Measurements from ENCODE around the gene SLC12A3.

- TF ChIP-seq ESRRA (CRISPR knock-in tag; IDR thresholded peaks at IDR 0.05; ENCODE audit: borderline replicate concordance) (no peak), FOXK1 (CRISPR knock-in tag; IDR thresholded peaks at IDR 0.05) (no peak), ATF1 (CRISPR knock-in tag; IDR thresholded peaks at IDR 0.05) (no peak), MYBL2 (CRISPR knock-in tag; IDR thresholded peaks at IDR 0.05) (no peak), CTCF (IDR thresholded peaks at IDR 0.05) (no peak), ZNF263 (CRISPR knock-in tag; IDR thresholded peaks at IDR 0.05; ENCODE audit: low read depth) (no peak), PRRX2 (CRISPR knock-in tag; IDR thresholded peaks at IDR 0.05) (no peak)
- TF ChIP-seq, protein P1, sequence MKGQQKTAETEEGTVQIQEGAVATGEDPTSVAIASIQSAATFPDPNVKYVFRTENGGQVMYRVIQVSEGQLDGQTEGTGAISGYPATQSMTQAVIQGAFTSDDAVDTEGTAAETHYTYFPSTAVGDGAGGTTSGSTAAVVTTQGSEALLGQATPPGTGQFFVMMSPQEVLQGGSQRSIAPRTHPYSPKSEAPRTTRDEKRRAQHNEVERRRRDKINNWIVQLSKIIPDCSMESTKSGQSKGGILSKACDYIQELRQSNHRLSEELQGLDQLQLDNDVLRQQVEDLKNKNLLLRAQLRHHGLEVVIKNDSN (CRISPR knock-in tag; IDR thresholded peaks at IDR 0.05): no peak
Observed at GRCh38 chr16:56915336-56916119, 50.5 kb downstream of the SLC12A3 start.

All from WTC11 (cell line).